NCI-H1048 (cell line): ENCODE data around the gene SLC22A3.
"Not testable (repeated sequence)": the region's sequence is repeated elsewhere in the genome, so short reads cannot be mapped to it uniquely, and the experiment has no call there.

ENCODE experiments used
- DNase-seq: peaks from one replicate; lab custom pipeline; 2025; lab: John Stamatoyannopoulos, UW

Gene SLC22A3

DNA sequence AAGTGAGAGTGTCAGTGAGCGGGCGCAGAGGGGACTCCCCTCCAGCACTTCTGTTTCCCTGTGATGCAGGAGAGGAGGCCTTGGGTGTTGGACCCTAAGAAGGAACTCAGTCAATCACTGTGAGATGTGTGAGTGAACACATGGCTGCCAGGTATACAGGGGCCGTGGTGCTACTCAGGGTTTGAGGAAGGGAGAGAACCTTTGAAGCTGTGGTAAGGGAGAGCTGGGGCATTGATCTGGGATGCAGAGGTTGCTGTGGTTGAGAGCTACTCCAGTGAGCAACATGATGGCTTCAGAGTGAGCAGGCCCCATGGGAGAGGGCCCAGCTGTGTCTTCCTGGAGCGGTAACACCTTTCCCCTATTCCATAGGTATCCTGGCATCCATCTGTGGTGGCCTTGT is 99.2 kb downstream of the SLC22A3 start:
- DNase-seq, result no peak

DNA sequence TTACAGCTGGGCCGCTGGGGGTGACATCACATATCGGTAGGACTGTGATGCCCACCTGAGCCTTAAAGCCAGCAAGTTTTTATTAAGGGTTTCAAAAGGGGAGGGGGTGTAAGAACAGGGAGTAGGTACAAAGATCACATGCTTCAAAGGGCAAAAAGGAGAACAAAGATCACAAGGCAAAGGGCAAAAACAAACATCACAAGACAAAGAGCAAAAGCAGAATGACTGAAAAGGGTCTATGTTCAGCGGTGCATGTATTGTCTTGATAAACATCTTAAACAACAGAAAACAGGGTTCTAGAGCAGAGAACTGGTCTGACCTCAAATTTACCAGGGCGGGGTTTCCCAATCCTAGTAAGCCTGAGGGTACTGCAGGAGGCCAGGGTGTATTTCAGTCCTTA is 101.6 kb downstream of the SLC22A3 start:
- DNase-seq, result not testable (repeated sequence)

DNA sequence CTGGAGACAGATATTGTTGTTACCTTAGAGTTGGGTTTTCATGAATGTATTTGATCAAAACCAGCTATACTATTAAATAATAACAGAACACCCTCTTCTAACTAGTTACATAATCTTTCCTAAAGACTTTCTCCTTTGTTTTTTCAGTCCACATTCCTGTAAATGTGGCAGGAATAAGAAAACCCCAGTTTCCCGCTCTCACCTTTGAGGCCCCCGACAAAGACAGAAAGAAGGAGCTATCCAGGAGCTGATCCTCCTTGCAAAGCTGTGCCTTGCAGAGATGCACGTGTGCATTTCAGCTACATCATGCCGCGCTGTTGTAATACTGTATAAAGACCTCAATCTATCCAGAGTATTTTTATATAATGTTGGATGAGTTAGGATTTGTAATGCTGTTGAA is 102.7 kb downstream of the SLC22A3 start:
- no peak for DNase-seq

DNA sequence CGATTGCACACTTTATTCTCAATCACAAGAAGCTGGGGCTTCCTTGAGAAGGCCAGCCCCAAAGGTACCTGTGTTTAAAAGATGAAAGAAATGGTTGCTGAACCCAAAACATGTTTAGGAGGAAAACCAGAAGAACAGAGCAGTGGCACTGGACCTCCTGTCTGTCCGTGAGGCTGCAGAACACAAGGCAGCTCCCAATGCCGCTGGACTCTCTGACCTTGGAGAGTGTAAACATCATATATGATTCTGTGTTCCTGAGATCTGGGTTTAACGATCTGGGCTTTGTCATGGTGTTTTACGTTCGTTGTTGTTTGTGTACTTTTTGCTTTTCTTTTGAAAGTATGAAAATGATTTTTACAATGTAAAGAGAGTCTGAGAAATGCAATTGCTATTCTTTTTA is 106.1 kb downstream of the SLC22A3 start:
- no peak for DNase-seq

DNA sequence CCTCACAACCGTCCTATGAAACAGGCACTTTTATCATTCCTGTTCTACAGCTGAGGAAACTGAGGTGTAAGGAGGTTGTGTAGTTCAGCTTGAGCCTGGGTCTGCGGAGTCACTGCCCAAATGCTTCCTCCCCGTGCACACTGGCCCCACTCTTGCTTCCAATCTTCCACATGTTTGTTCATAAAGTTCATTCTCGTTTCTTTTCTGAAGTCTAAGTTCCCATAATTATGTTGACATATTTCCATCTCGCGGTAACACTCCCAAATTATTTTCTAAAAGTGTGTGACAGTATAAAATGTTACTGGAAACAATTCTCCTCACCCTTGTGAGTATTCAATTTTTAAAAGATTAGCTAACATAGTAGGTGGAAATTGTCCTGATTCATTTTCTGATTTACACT is 106.9 kb downstream of the SLC22A3 start:
- no peak for DNase-seq

DNA sequence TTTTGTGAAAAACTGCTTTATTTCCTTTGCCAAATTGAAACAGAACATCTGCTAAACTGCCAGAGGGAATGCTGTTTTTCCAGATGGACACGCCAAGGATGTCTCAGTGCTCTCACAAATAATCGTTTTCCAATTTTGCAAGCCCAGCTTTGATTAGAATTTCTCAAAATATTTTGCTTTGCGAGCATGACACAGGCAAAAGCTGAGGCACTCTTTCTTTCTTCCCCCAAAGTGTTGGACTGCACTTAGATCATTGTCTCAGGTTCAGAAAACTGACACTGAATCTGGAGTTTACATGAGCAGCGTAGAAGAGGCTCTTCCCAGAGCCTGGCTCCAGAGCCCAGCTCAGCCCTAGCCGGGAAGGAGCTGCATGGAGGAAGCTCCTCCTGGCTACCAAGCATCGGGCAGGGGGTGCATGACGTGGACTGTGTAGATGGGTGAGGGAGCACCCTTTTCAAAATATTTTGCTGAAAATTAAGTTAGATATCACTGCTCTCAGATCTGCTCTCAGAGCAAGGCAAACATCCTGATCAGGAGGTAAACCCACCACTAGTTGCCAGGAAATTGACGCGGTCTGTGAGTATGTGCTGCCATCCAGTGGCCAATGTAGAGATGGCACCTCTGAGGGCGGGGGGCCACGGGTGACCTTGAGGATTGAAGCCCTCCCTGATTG is 107.5 kb downstream of the SLC22A3 start:
- DNase-seq, result no peak

DNA sequence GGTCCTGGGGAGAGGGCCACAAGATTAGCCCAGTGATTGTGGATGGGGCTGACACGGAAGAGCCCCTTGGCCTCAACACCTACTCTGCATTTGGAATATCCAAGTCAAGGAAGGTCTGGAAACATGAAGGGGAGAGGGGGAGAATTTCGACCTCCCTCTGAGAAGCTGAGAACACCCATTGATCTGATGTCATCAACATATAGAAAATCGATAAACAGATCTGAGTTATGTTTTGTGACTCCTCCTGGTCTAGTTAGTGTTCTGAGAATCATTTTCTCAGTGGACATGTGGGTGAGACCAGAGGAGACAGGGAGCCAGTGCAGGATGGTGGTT is 108.0 kb downstream of the SLC22A3 start:
- no peak for DNase-seq

DNA sequence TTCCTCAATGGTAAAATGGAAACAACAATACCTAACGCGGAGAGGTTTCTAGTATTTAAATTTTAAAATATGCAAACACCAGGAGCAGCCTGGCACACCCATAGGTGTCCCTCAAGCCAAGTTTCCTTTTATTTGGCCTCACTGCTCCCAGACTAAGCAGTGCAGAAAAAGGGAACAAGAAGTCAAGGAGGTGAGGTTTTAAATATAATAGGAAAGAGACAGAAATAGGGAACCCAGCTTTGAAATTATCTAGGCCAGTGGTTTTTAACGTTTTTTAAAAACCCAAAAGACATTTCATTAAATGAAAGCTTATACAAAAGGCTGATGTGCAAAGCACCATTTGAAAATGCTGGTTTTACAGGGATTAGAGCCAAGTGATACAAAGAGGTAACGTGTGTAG is 109.6 kb downstream of the SLC22A3 start:
- DNase-seq, result no peak

DNA sequence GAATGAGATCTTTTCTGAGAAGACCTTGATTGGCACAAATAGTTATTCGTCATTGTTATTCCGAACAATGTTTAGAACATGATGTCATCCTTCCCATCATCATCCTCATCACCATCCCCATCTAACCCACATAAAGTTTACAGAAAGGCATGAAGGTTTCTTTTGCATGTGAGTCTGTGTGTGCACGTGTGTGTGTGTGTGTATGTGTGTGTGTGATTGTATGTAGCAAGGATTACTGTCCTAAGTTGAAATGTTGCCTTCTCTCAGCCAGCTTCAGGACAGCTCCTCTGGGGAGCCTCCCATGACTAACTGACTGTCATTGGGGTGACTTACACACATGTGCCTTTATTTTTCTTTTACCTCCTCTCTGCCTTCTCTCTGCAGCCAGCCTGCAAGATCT is 113.5 kb downstream of the SLC22A3 start:
- DNase-seq, result no peak

DNA sequence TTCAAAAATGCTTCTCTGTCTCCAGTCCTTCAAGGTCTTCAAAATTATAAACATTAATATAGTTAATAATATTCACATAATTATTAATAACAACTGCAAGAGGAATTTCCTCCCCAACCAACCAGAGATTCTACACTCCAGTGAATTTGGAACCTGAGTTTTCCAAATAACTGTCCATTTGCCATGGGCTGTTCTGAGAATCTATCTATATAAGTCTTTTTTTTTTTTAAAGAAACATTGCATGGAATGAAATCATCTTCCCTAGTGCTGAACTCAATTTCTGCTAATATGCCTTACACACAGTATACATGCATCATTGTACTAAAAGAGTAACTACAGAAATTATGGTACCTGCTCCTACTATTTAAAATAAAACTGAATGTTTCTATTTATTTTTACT is 113.9 kb downstream of the SLC22A3 start:
- DNase-seq, result no peak

DNA sequence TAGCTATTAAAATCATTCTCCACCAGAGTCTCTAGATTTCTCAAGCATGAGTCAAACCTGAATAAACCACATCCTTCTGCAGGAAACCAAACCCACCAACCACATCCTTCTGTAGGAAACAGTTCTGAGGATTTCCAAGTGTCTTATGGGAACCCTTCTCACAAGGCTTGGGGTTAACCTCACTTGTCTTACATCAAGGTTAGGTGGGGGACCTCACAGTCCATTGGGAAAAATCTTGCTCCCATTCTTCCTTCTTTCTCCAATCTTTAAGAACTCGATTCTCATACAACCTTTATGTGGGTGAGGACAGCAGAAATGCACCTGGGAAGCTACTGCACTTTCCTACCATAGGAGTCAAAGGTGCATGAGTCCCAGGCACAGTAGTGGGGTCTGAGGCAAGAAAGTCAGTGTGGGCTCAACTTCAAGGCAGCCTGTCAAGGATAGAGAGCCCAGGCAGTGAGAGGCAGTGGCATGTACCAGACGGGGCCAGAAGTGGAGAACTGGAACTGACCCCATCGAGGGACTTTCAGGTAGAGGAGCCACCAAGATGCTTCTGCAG is 114.5 kb downstream of the SLC22A3 start:
- DNase-seq, result no peak

DNA sequence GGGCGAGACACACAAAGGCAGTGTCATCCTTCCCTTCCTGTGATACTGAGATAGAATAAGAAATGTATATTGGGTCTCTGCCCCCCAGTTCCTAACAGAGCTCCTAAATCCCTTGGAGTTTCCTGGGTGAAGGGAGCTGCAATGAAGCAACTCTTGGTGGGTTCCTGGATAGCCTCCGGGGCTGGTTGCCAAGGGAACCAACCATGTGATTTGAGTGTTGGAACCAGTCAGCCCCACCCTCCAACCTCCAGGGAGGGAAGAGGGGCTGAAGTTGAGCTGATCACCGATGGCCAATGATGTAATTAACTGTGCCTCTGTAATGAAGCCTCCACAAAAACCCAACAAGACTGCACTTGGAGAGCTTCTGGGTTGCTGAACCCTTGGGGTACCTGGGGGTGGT is 116.6 kb downstream of the SLC22A3 start:
- DNase-seq, result no peak

DNA sequence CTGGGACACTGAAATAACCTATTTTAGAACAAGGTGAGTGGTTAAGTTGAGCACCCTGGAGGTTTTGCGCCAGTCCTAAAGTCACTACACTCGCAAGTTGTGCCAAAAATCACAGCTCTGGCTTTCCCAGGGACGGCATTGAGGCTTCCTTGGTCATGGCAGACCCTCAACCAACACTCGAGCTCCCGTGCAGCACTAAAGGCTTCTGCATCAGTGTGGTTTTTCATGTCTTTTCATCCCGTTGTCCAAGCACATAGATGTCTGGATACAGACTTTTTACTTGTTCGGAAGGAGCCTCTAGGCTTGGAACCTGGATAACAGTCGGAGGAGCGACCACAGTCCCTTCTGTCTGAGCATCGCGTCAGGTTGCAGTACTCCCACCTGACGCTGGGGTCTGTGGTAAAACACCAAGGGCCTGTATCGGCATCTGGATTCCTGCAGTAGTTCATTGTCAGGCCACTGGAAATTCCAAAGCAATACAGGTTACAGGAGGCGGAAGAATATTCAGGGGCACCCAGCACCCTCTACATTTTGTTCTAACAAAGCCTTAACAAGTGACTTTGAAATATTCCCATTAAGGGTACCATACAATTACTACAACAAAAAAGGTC is 119.2 kb downstream of the SLC22A3 start:
- not testable (repeated sequence) for DNase-seq

DNA sequence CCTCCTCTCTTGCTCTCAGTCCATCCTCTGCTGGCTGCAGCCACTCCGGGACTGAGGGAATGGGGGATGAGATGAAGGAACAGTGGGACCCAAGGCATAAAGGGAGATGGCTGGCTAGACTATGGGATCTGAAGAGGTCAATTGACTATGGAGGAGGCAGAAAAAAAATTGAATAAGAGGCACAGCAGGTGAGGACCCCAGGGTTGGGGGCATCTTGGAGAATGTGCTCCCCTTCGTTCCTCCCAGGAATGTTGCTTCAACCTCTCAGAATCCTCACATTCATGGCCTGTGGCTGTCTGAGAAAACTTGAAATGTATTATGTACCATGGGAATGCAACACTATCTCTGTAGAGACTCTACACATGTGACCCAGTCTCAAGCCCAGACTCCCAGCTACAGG is 121.0 kb downstream of the SLC22A3 start:
- no peak for DNase-seq

DNA sequence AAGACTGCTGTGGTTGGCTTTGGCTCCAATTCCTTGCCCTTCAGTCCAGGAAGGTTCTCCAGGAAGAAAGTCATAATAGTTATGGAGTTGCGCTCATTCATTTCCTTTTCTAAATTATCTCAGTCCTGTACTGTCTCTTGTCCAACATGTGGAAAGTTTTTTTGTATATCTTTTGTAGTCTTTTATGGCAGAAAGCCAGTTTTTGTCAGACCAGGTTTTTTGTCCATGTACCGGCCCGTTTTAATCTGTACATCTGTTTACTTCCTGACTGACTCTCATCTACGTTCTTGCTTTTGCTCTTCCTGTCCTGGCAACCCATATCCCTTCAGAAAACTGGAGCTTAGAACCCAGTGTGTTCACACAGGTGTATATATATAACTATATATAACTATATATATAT is 127.9 kb downstream of the SLC22A3 start:
- DNase-seq, result not testable (repeated sequence)

DNA sequence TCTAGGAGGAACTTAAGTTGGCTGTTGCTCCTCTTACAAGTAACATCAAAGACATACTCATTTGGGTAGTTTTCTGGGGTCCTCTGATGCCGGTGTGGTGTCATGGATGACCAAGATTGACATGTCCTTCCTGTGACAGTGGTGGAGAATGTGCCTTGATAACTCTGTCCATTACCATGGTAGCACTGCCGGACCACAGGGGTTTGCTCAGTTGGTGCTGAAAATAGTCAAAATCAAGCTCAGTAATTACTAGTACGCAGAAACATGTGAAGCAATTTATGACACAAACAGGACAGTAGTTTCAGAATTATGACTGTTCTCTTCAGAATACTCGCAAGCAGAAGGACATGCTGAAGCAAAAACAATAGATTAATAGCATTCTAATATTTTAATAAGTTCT is 128.9 kb downstream of the SLC22A3 start:
- DNase-seq, result not testable (repeated sequence)

DNA sequence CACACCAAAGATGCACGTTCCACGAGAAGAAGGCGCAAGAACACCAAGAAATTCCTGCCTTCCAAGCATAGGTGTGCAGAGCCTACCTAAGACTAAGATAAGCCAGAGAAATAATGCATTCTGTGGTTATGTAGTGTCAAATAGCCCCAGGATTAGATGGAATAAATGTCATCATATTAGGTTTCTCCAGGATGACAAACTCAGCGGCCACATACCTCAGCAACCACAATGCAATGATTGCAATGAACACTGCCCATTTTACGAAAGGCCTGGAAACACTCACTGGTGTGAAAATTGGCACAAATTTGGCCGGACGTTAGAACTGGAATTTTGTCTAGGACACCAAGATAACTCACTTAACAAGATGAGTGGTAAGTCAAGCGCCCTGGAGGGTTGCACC is 129.7 kb downstream of the SLC22A3 start:
- DNase-seq, result no peak

DNA sequence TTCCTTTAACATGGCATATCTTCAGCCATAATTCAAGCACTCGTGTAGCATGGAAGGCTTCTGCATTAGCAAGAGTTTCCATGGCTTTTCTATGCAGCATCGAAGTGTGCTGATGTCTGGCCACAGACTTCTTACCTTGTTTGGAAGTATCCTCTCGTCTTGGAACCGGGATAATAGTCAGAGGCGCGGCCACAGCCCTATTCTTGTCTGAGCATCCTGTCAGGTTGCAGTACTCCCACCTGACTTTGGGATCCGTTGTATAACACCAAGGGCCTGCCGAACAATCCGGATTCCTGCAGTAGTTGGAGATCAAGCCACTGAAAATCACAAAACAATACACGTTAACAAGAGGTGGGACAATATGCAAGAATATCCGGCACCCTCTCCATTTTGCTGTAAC is 138.9 kb downstream of the SLC22A3 start:
- no peak for DNase-seq

DNA sequence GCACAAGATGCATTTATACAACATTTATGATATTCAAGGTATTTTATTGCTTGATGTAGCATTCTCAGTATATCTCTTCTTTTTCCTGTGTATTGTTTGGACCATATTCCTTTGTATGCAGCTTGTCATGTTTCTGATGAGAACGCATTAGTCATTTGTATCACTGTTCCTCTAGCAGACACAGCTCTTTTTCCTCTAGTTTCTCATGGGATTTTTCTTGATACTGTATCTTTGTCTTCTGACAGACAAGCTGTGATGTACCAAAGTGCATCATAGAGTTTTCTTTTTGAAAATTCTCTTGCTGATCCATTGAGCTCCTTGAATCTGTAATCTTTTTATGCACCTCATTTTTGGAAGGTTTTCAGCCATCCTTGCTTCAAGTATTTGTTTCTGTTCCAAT is 140.9 kb downstream of the SLC22A3 start:
- DNase-seq, result no peak

DNA sequence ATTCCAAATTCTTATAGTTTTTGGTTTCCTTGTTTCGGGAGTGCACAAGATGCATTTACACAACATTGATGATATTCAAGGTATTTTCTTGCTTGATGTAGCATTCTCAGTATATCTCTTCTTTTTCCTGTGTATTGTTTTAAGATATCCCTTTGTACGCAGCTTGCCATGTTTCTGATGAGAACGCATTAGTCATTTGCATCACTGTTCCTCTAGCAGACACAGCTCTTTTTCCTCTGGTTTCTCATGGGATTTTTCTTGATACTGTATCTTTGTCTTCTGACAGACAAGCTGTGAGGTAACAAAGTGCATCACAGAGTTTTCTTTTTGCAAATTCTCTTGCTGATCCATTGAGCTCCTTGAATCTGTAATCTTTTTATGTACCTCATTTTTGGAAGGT is 146.4 kb downstream of the SLC22A3 start:
- DNase-seq, result no peak

DNA sequence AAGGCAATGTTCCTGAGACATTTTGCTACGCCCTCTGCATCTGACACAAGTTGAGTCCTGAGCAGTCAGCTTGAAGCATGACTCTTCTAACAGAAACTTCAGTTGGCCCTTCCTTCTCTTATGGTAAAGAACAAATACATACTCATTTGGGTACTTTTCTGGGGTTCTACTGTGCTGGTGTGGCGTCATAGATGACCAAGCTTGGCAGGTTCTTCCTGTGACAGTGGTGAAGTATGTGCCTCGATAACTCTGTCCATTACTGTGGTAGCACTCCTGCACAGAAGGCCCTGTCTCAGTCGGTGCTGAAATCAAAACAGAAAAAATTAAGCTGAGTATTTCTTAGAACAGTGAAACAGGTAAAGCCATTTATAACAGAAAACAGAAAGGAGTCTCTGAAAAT is 152.5 kb downstream of the SLC22A3 start:
- no peak for DNase-seq
